Stimulated activated CD8-positive, alpha-beta memory T cell treated with anti-CD3 and anti-CD28 coated beads, Interleukin-4, amount 100 ng/mL, for 48 hours (primary cell): ENCODE results near the gene SIX5.
"Not testable (repeated sequence)": the region's sequence is repeated elsewhere in the genome, so short reads cannot be mapped to it uniquely, and the experiment has no call there.

Experiments
- DNase-seq: peaks from one replicate; pipeline ENCODE4 v3.0.0-alpha.2; 2020

SIX5 gene

DNA sequence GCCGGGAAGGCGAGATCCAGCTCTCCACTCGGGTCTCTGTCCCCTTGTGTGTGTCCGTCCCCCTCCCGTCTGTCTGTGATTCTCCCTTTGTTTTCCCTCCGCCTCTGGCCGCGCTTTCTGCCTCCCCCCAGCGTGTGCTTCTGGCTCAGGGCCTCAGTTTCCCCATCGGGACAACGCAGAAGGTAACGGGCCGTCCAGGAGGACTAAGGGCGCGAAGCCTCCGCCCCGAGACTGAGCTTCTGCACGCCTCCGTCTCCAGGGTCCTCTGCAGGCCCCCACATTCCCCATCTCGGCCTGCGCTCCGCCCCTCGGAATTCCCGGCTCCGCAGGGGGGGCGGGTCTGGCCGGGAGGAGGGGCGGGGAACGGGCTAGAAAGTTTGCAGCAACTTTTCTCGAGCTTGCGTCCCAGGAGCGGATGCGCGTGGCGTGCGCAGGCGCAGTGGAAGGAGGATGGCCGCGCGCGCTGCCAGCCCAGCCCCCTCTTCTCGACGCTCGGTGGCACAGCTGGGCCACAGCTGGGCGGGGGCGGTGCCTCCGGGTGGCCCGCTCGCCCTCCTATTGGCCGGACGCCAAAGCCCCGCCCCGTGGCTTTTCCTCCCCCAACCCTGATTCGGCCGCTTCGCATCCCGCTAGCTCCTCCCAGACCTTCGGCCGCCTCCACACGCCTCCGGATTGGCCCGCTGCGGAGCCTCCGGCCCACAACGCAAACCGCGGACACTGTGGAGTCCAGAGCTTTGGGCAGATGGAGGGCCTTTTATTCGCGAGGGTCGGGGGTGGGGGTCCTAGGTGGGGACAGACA, at the start of gene SIX5:
TSS of gene SIX5 (minus strand) at position 269 of the 799 bp plus-strand sequence. CDS start 408 bp downstream, outside the sequence.
- peak; percentile 99 for DNase-seq

- DNase-seq = no peak
Observed at GRCh38 chr19:45817725-45818301, 48.8 kb upstream of the SIX5 start.

GRCh38 chr19:45817010-45817724, 48.1 kb upstream of the SIX5 start:
- peak; percentile 99 for DNase-seq

GRCh38 chr19:45816236-45817009, 47.4 kb upstream of the SIX5 start:
- no peak for DNase-seq

GRCh38 chr19:45815481-45816216, 46.6 kb upstream of the SIX5 start:
- no peak for DNase-seq

- no peak for DNase-seq
Observed at GRCh38 chr19:45814851-45815480, 45.9 kb upstream of the SIX5 start, which contains the start of gene RSPH6A. Gene RSPH6A (minus strand): TSS chr19:45815308. CDS start chr19:45815176, 132 bp downstream.

DNA sequence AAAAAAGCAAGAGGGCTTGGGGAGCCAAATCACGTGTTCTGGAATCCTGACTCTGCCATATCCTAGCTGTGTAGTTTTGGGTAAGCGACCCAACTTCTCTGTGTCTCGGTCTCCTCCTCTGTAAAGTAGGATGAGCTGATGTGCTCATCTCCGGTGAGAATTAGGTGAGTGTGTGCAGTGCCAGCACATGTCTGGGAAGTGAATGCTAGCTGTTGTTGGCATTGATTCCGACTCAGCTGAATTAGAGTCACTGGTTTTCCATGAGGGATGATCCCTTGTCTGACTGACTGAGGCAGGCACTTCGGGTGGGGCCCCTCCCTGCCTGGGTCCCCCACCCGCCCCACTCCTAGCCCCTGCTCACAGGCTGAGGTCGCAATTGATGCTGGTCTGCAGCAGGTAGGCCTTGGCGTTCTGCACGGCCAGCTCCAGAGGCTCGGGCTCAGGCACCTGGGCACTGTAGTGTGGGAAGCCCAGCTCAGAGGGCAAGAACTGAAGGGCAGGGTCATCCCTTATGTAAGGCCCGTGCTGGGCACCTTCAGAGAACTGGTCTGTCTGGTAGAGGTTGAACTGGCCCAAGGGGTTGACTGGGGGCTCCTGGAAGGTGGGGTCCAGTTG, 45.2 kb upstream of the SIX5 start:
- no peak for DNase-seq

DNA sequence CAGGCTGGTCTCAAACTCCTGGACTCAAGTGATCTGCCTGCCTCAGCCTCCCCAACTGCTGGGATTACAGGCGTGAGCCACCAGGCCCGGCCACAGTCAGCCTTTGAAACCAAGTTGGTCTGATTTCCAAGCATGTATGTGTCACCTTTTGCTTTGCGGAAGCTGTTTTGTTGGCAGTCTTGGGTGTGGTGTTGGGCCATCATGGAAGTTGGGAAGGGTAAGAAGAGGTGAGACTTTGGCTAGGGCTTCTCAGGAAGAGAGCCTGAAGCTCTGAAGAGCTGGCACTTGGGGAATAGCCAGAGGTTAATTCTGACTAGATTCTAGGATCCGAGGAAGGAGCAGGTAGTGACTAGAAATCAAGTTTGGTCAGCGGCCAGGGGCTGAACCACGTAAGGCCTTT, 43.2 kb upstream of the SIX5 start:
- DNase-seq = no peak

GRCh38 chr19:45809643-45810159, 40.6 kb upstream of the SIX5 start:
- DNase-seq = no peak

DNA sequence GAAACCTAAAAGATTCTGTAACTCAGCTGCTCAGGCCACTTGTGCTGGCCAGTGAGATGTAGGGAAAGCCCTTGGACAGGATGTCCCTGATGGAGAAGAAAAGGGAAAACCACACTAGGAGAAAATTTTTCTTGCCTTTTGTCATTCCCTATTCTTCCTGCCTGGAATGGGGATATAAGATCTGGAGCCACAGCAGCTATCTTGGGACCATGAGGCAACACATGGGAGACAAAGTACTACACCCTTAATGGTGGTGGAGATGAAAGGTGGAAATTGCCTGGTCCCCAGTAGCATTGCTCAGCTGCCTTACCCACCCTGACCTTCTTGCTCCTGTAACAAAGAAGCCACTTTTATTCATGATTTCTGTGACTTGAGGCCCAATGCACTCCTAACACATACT, 36.7 kb upstream of the SIX5 start:
- DNase-seq = no peak

- DNase-seq = no peak
Observed at GRCh38 chr19:45804959-45805230, 35.8 kb upstream of the SIX5 start.

DNA sequence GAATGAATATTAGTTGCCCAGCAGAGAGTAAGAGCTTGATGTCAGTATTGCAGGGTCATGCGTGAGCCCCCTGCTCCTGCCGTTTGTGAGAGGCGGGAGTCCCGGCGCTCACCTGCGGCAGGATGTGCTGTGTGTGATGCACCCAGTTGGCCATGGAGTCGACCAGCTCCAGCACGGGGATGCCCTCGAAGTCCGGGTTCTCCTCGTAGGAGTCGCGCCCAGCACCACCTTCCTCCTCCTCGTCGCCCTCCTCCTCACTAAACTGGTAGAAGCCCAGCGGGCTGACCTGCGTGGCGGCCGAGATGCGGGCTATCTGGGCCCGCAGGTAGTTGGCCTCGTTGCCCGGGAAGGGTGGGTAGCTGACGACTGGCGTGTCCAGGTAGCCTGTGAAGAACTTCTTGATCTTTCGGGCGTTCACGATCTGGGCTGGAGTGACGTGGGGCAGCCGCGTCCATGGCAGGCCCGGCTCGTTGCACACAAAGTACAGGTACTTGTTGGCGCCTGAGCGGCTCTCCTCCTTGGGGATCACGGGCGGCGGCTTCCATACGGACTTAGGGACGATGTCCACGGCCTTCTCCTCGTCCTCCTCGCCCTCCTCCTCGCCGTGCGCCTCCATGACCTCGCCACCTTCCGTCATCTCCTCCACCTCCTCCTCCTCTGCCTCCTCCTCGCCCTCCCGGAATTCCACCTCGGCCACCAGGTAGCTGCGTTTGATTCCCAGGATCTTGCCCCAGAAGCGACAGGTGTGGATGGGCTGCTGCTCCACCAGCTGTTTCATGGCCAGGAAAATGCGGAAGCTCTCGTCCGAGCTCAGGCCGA, 35.3 kb upstream of the SIX5 start:
- no peak for DNase-seq

DNA sequence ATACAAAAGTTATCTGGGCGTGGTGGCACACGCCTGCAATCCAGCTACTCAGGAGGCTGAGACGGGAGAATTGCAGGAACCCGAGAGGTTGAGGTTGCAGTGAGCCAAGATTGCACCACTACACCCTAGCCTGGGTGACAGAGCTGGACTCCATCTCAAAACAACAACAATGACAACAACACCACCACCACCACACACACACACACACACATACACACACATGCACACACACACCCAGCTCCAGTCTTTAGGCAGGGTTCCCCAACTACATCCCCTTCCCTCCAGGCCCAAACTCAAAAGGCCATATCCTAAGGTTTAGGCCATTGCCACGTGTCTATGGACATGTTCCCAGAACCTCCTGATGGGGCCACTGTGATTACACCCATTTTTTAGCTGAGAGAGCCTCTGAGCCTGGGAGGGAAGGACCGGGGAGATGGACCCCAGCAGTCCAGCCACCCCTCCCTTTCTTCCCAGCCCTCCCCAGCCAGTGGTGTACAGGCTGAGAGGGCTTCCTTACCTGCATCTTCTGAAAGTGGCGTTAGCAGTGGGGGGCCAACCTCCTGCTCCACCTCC, 32.6 kb upstream of the SIX5 start:
- no peak for DNase-seq

GRCh38 chr19:45800070-45800553, 31.1 kb upstream of the SIX5 start:
- DNase-seq = no peak

- DNase-seq = not testable (repeated sequence)
Observed at GRCh38 chr19:45799541-45799940, 30.5 kb upstream of the SIX5 start.

DNA sequence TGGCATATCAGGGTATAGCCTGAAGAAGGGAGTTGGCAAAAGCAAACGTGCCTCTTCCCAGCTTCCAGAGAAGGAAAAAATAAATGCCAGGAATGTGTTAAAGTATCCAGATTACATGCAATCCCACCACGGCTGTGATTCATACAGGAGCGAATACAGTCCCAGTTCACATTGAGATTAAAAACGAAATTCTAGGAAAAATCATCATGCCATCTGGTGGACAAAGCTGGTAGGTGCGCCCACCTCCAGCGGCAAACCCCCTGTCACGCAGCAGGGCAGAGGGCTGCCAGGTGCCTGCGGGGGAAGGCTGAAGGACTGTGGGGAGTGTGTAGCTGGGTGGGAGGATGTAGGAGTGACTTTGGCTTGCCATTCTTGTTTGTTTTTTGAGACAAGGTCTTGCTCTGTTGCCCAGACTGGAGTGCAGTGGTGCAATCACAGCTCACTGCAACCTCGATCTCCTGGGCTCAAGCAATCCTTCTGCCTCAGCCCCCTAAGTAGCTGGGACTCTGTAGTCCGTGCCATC, 30.0 kb upstream of the SIX5 start:
- DNase-seq = peak; percentile 76

GRCh38 chr19:45794627-45795026, 25.6 kb upstream of the SIX5 start:
- DNase-seq = no peak

DNA sequence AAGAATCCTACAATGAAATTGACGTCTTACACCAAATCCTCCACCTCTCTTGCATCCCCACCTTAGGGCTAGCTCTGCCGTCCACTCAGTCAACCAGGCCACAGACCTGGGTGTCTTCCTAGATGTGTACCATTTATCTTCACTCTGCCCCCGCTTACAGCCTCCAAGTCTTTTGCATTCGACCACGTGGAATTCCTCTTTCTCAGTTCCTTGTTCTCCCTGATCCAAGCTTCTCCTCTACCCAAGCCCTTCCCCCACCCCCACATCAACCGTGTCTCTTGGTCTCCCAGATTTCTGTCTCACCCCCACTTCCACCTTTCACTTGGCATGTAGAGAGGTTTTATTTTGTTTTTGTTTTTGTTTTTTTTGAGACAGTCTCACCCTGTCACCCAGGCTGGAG, 24.8 kb upstream of the SIX5 start:
- DNase-seq = no peak

DNA sequence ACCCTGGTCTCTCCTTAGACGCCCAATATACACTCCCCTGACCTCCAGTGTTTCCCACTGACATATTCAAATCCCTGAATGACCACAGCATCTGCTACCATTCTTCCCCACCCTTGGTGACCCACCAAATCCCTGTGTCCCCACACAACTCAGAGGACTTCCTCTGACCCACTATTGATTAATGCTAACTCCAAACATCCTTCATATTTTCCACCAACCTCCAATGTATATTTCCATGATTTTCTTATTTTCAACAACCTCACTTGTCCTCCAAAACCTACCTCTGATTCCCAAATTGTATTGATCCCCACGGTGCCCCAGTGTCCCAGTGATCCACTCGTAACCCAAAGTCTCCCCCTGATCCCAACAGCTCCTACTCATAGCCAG, 24.1 kb upstream of the SIX5 start:
- DNase-seq = no peak
